ENCODE data around the gene CDC42BPA. TPM values are rescaled to one million over a fixed set of nuclear protein-coding genes. Genes with fewer than 3 reads are reported as not detected.

Gene CDC42BPA
- total RNA-seq, 3 donors from 2014 or later = 39.8 to 54.7 (median 46.7) TPM

DNA sequence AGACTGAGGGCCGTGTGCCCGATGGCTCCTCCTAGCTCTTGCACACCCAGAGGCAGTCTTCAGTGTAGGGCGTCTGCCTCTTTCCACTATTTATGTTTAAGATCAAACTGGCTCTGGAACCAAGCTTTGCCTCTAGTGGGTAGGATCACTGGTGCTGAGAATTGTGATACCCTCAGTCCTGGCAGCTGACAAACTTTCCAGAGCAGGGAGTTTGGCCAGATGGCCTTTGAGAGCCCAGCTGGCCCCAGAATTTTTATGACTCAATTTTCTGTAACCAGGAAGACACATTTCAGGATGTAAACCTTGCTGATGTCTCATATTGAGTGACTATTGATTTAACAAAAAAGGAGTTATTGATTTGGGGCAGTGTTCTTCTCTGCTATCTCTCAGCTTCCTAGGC, 371.5 kb downstream of the CDC42BPA start:
- no peak overlapping the region for H3K27ac ChIP-seq
- peaks cover 0 to 5% of the 10 kb centered on the region in 2 donors for H3K4me1 ChIP-seq
- intact Hi-C loops (cut with DNase I; ENCODE audit: low total_unique reads) = no loop called here
- no peaks in the 10 kb centered on the region for H3K27me3 ChIP-seq
- no peak overlapping the region for H3K4me3 ChIP-seq
- peaks cover 0 to 6% of the 10 kb centered on the region in 2 donors for H3K9me3 ChIP-seq
- DNase-seq (ENCODE audit: low spot score in 2 of 2) = no peak
- no peak for TF ChIP-seq POLR2A (IDR thresholded peaks at IDR 0.05)
- TF ChIP-seq POLR2AphosphoS5 (IDR thresholded peaks at IDR 0.05) = no peak
- TF ChIP-seq, protein P1, sequence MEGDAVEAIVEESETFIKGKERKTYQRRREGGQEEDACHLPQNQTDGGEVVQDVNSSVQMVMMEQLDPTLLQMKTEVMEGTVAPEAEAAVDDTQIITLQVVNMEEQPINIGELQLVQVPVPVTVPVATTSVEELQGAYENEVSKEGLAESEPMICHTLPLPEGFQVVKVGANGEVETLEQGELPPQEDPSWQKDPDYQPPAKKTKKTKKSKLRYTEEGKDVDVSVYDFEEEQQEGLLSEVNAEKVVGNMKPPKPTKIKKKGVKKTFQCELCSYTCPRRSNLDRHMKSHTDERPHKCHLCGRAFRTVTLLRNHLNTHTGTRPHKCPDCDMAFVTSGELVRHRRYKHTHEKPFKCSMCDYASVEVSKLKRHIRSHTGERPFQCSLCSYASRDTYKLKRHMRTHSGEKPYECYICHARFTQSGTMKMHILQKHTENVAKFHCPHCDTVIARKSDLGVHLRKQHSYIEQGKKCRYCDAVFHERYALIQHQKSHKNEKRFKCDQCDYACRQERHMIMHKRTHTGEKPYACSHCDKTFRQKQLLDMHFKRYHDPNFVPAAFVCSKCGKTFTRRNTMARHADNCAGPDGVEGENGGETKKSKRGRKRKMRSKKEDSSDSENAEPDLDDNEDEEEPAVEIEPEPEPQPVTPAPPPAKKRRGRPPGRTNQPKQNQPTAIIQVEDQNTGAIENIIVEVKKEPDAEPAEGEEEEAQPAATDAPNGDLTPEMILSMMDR (IDR thresholded peaks at IDR 0.05) = no peak
- H3K36me3 ChIP-seq = no peaks in the 10 kb centered on the region

DNA sequence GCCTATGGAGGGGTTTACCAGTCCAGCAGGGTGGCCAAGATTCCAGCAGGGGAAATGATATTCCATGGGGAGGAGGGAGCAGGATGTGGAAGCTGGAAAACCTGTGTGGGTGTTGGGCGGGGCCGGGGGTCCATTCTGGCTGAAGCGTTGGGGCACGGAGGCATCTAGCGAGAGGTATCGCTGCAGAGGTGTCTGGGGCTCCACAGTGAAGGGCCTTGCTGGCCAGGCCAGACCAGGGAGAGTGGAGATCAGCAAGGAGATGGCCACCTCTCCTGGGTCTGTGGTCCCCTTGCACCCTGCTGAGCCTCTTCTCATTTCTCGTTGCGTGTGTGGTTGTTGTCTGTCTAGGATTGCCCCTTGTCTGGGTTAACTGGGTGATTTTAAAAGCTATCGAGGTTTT, 372.0 kb downstream of the CDC42BPA start:
- Histone ChIP-seq H3K4me1 (peaks cover 0 to 7% of the 10 kb centered on the region in 2 donors), H3K4me3 (no peak overlapping the region), H3K9me3 (peaks cover 0 to 6% of the 10 kb centered on the region in 2 donors), H3K27me3 (no peaks in the 10 kb centered on the region), H3K36me3 (no peaks in the 10 kb centered on the region), H3K27ac (peak overlapping the region in 1 of 2 donors; percentile 66)
- intact Hi-C loops (cut with DNase I; ENCODE audit: low total_unique reads) = no loop called here
- TF ChIP-seq, protein P1 (IDR thresholded peaks at IDR 0.05) = no peak
- no peak for DNase-seq (ENCODE audit: low spot score in 2 of 2)

DNA sequence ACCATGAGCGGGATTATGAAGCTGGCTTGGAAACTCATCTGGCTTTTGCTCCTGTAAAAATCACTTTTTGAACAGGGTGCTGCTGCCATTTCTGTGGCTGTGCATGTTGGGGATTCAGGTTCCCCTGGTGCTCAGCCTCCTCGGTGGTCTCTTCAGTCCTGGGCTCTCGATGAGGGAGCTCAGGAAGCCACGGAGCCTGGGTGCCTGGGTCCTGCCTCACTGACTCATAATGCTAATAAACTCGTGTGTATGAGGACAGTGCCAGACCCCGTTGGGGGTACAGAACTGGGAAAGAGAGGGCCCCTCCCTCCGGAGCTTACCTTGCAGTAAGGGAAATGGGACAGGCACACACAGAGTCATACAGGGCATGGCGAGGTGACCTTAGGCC, 372.4 kb downstream of the CDC42BPA start:
- TF ChIP-seq POLR2AphosphoS5 (IDR thresholded peaks at IDR 0.05) (no peak), POLR2A (IDR thresholded peaks at IDR 0.05) (no peak)
- TF ChIP-seq, protein P1 (IDR thresholded peaks at IDR 0.05) = no peak
- H3K36me3 ChIP-seq = no peaks in the 10 kb centered on the region
- H3K4me3 ChIP-seq = no peak overlapping the region
- intact Hi-C loops (cut with DNase I; ENCODE audit: low total_unique reads) = no loop called here
- H3K27me3 ChIP-seq = no peaks in the 10 kb centered on the region
- no peak for DNase-seq (ENCODE audit: low spot score in 2 of 2)
- H3K27ac ChIP-seq = peak overlapping the region in 1 of 2 donors; percentile 66
- peaks cover 0 to 6% of the 10 kb centered on the region in 2 donors for H3K9me3 ChIP-seq
- peaks cover 0 to 11% of the 10 kb centered on the region in 2 donors for H3K4me1 ChIP-seq

DNA sequence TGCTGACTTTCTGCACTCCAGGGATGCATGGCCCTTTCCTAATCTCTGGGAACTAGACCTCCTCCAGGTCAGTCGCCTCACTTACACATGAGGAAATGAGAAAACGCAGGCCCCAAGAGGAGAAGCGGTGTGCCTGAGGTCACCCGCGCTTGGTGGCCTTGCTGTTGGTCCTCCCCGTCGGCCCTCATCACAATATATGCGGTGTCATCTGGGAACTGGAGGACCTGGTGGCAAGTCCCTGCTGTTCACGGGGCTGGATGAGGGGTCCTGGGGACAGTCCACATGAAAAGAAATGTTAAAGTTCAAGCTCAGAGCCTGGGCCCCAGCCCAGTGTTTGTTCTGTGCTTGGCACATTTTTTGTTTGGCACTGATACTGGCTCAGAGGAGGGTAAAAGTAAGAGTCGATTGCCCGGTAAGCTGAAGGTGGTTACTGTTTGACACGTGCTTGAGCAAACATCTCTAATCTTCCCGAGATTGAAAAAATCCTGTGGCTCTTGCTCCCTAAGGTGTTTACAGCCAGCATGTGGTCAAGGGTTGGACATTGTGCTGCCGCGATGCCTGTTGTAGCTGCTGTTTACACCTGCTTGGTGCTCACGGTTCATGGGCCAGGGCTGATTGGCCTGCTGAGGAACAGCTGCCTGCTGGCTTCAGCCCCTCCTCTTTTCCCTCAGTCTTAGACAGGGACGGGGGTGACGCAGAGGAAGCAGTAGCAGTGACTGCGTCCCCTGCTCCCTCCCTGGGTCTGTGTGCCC, 373.0 kb downstream of the CDC42BPA start:
- TF ChIP-seq, protein P1 (IDR thresholded peaks at IDR 0.05) = no peak
- TF ChIP-seq POLR2A (IDR thresholded peaks at IDR 0.05) (no peak), POLR2AphosphoS5 (IDR thresholded peaks at IDR 0.05) (no peak)
- Histone ChIP-seq H3K4me1 (peaks cover 0 to 11% of the 10 kb centered on the region in 2 donors), H3K4me3 (no peak overlapping the region), H3K27ac (peak overlapping the region; percentile 36 to 66), H3K27me3 (no peaks in the 10 kb centered on the region), H3K36me3 (no peaks in the 10 kb centered on the region), H3K9me3 (peaks cover 0 to 6% of the 10 kb centered on the region in 2 donors)
- intact Hi-C loops (cut with DNase I; ENCODE audit: low total_unique reads) = no loop called here
- DNase-seq (ENCODE audit: low spot score in 2 of 2) = no peak

DNA sequence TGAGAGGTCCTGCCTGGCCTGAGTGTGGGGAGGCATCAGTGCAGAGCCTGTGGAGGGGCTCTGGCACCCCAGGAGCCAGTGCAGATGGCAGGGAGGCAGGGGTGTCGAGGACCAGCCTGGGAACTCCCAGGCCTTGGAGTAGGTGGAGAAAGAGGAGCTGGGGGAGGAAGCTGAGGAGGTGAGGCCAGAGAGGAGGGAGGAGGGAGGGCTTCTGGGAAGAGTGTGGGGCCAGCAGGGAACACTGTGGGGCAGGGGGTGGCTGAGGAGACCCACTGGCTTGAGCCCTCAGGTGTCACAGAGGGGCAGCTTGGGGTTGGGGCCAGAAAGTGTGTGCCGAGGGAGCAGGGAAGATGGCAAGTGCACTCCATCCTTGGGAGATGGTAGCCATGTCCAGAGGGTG, 374.4 kb downstream of the CDC42BPA start:
- H3K4me3 ChIP-seq = no peak overlapping the region
- H3K4me1 ChIP-seq = peaks cover 0 to 11% of the 10 kb centered on the region in 2 donors
- no peaks in the 10 kb centered on the region for H3K27me3 ChIP-seq
- intact Hi-C loops (cut with DNase I; ENCODE audit: low total_unique reads) = no loop called here
- DNase-seq (ENCODE audit: low spot score in 2 of 2) = no peak
- no peak overlapping the region for H3K27ac ChIP-seq
- H3K9me3 ChIP-seq = peaks cover 0 to 6% of the 10 kb centered on the region in 2 donors
- TF ChIP-seq, protein P1 (IDR thresholded peaks at IDR 0.05) = no peak
- TF ChIP-seq POLR2AphosphoS5 (IDR thresholded peaks at IDR 0.05) (no peak), POLR2A (IDR thresholded peaks at IDR 0.05) (no peak)
- no peaks in the 10 kb centered on the region for H3K36me3 ChIP-seq
